LHCN-M2 (cell line): ENCODE data around the gene DPP8. TPM values are rescaled to one million over a fixed set of nuclear protein-coding genes. Genes with fewer than 3 reads are reported as not detected.
"Not testable (repeated sequence)": the region's sequence is repeated elsewhere in the genome, so short reads cannot be mapped to it uniquely, and the experiment has no call there.

Experiments
- DNase-seq: peaks from one replicate; pipeline ENCODE4 v3.0.0-alpha.2; 2012; ENCODE audit warnings: low read depth
- total RNA-seq: library from RNA; depleted of rRNA; stranded (reverse); fragments of >200 nt; gene quantifications from 2 replicates; pipeline ENCODE4 v1.2.3, GENCODE V29; 2014

DPP8 gene
- total RNA-seq, 1 experiment from 2014 or later: 27.7 TPM

DNA sequence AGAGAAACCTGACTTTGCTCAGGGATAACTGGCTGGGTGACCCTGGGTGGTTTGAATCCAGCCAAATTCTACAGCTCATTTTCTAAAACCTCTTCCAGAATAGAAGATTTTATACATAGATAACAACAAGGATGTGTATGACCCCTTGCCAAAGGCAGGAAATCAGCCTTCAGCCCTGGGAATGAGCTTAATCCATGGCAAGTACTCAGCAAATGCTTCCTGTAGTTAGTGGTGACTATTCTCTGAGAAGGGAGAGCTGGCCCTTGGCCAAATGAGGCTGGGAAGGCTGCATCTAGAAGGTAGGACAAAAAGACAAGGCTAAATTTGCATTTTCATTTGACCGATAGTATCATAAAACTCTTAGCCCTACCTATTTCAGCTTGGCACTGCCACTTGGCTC lies 8.1 kb upstream of the DPP8 start:
- DNase-seq: peak; percentile 48

DNA sequence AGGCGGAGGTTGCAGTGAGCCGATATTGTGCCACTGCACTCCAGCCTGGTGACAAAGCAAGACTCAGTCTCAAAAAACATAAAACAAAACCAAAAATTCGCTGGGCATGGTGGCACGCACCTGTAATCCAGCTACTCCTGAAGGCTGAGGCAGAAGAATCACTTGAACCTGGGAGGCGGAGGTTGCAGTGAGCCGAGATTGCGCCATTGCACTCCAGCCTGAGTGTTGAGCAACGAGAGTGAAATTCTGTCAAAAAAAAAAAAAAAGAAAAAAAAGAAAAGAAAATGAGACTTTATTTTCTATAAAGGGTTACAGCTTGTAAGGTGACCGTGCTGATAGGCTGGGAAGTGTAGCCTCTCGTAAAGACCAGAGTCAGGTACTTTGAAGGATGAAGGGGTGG lies 6.7 kb upstream of the DPP8 start:
- DNase-seq: no peak

DNA sequence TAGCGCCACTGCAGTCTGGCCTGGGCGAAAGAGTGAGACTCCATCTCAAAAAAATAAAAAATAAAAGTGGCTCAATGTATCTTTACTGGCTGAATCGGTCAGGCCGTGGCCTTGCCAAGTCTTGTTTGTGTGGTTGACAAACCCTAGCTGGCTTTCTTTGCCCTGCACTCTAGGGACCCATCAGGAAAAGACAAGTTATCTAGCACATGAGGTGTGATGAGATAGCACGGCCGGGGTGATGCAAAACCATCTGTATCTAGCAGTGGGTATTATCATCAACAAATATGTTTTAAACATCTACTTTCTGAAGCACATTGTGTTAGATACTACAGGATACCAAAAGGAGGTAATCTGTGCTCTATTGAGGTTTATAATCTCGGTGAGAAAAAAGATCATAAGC lies 3.9 kb upstream of the DPP8 start:
- no peak for DNase-seq

DNA sequence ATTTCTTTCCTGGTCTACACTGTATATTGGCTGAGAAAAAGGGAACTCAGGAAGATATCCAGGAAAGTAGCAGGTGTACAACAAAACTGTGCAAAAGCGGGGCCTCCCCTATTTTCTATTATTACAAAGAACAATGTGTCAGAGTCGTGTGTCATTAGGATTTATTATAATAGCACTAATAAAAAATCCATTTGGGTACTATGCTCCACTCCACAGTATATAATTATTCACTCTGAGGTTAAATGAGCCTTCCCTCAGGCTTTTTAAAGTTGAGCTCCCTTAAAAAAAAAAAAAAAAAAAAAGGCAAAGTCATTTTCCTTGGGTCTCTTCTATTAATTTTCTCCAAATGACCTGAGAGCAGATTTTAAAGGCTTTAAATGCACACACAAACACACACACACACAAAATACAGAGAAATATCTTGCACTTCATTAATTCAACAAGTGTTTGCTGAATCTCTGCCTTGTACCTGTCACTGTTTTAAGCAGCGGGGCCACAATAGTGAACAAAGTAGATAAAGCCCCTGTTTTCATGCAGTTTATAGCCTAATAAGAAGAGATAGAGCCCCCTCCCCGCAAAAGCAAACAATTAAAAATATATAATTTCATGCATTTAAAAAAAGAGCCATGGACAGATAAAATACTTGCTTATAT lies 1.3 kb upstream of the DPP8 start:
- DNase-seq: no peak

DNA sequence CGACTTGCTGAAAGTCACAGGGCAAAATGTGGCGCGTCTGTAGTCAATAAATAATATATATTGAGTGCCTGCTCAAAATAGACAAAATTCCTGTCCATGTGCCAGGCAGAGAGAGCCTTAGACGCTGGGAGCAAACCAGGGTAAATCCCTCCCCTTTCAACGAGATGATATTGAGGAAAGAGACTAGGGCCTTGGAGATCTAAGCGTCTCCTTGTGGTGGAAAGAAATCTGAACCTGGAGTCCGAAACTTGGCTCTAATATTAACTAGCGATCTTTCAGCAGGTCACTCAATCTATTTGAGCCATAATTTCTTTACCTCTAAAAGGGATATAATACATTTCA lies 348 bp upstream of the DPP8 start:
- DNase-seq: no peak

DNA sequence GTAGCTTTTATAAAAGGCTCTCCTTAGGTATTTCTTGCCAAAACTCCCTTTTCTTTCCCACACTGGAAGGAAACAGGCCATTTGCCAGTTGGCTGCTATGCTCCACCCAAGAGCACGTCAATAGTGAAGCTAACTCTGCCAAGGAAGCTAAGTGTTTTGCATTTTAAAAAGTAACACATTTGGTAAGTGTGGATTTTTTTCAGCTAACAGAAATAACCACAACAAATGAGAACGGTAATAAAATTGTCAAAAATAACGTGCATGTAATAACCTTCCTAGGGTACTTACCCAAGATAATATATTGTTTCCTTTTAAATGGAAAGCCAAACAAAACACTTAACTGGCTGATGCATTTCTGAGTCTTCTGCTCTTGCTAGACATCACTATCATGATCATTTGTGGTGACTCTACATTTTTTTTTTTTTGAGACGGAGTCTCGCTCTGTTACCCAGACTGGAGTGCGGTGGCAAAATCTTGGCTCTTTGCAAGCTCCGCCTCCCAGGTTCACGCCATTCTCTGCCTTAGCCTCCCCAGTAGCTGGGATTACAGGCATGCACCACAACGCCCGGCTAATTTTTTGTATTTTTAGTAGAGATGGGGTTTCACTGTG lies 4.6 kb downstream of the DPP8 start:
- DNase-seq: peak; percentile 34

DNA sequence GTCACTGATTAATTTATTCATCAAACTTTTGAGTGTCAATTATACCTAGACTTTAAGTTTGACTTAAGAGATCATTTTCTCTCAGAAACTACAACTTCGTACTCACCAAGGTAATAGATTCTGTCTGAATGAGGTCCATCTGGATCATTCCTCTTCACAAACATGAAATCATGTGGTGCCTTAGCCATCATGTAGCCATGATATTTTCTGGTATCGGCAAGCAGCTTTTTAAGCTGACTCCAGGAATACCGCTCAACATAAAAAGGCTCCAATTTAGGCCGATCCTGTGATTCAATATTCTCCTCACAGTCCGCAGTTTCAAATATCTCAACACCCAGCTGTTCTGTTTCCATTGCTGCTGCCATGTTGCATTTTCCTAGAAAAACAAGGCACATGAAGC lies 5.3 kb downstream of the DPP8 start:
- peak; percentile 14 for DNase-seq

DNA sequence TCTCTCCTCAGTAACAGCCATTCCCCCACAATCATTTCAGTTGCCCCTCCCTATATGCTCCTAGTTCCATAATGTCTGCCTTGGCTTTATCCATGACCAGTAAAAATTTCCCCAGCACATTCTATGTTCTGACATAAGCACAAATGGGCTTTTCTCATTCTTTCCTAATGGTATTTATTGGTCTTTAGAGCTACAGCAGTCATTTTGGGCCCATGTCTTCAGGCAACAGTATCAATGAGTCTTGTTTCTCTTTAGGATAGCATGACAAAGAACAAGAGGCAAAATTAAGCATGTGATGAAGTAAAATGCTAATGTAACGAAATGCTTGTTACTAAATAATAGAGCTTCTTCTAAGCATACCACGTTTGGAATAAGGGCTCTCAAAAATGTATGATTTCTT lies 8.2 kb downstream of the DPP8 start:
- DNase-seq: no peak

DNA sequence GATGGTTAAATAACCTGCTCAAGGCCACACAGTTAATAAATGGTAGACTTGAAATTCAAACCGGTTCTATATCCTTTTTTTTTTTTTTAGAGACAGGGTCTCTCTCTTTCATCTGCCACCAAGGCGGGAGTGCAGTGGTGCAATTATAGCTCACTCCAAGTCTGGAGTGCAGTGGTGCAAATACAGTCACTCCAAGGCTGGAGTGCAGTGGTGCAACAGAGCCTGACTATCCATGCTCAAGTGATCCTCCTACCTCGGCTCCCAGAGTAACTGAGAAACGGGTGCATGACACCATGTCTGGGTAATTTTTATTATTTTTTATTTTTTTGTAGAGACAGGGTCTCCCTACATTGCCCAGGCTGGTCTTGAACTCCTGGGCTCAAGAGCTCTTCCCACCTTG lies 23.4 kb downstream of the DPP8 start:
- DNase-seq: no peak

DNA sequence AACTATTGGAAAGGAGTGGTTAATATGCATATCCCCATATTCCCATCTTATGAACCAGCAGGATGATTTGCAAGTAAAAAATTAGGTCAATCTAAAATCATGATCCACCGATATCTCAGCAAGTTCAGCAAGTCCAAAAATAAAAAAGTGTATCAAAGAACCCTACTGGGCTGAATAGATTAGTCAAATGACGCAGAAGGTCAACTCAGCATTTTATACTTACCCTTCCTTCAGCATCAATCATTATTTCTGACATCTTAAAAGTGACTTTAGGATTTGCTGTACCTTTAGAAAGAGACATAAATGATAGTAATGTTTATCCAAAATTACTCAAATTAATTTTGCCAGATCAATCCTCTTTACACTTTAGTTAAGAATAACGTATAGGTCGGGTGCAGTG lies 32.6 kb downstream of the DPP8 start:
- DNase-seq: no peak

DNA sequence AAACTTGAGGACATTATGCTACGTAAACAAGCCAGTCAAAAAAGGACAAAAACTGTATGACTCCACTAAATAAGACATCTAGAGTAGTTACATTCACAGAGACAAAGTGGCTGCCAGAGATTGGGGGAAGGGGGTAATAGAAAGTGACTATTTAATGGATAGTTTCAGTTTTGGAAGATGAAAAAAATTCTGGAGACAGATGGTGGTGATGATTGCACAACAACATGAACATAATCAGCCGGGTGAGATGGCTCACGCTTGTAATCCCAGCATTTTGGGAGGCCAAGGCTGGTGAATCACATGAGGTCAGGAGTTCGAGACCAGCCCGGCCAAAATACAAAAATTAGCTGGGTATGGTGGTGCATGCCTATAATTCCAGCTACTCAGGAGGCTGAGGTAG lies 40.6 kb downstream of the DPP8 start:
- DNase-seq: peak; percentile 86

DNA sequence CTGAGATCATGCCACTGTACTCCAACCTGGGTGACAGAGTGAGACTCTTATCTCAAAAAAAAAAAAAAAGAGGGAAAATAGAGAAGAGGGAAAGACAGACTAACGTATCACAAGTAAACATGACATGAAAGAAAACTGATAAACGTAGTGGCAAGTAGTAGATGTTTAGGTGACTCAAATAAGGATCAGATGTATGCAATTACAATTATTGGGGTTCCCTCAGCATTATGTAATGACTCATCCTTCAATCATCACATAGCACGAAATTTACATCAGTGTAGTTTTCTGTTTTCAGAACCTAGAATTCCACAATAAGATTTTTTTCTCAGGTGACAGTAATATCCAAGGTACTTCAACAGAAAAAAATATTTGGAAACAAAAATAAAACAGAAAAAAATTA lies 46.6 kb downstream of the DPP8 start:
- no peak for DNase-seq

DNA sequence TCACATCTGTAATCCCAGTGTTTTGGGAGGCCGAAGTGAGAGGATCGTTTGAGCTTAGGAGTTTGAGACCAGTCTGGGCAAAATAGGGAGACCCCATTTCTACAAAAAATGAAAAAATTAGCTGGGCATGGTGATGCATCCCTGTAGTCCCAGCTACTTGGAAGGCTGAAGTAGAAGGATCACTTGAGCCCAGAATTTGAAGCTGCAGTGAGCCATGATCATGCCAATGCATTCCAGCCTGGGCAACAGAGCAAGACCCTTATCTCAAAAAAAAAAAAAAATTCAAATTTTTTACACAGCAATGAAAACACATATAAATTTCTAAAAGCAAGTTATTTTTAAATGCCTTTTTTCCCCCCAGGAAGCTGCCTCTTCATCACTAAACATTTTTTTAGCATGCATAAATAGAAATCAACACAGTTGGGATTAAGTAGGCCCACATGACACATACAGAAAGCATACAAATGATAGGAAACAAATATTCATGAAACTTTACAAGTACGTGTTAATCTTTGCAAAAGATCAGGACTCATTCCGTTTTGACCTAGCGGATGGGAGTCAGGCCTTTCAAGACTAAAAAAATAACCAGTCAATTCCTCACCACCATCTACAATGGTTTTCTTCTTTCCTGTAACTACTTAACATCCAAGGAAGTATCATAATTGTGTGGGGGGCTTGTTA lies 49.1 kb downstream of the DPP8 start:
- no peak for DNase-seq

DNA sequence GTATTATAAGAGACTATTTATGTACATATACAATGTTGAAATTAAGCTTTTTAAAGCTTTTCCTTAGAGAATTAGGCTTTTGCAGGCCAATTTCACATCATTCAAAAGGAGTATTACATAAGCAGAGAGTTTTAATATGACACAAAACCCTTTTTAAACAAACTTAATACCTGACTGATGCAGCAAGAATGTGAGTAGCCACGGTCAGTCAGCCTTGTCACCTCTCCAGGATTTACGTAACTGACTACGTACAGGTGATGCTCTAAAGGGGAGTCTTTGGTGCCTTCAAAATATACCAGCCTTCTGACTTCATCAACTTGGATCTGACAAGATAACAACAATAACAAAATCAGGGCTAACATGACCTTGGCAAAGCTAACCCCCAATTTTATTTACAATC lies 50.6 kb downstream of the DPP8 start:
- no peak for DNase-seq

DNA sequence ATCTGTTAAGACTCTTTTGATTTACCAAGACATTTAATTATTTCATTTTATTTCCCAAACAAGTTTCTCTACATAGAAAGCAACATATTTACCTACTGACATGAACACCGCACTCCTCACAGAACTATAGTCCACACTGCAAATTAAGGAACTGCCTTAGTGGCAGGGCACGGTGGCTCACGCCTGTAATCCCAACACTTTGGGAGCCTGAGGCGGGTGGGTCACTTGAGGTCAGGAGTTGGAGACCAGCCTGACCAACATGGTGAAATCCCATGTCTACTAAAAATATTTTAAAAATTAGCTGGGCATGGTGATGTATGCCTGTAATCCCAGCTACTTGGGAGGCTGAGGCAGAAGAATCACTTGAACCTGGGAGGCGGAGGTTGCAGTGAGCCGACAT lies 54.4 kb downstream of the DPP8 start:
- not testable (repeated sequence) for DNase-seq

DNA sequence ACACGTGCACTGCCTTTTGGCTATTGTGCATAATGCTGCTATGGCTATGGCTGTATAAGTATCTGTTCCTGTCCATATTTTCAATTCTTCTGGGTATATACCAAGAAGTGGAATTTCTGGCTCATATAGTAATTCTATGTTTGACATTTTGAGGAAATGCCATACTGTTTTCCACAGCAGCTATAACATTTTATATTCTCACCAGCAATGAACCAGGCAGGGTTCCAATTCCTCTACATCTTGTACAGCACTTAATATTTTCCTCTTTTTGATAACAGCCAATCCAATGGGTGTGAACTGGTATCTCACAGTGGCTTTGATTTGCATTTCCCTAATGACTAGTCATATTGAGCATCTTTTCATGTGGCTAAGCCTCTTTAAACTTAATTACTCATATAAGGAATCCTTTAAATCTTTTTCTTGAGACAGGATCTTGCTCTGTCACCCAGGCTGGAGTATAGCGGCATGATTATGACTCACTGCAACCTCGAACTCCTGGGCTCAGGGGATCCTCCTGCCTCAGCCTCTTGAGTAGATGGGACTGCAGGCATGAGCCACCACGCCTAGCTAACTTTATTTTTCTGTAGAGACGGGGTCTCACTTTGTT lies 56.6 kb downstream of the DPP8 start:
- peak; percentile 12 for DNase-seq

DNA sequence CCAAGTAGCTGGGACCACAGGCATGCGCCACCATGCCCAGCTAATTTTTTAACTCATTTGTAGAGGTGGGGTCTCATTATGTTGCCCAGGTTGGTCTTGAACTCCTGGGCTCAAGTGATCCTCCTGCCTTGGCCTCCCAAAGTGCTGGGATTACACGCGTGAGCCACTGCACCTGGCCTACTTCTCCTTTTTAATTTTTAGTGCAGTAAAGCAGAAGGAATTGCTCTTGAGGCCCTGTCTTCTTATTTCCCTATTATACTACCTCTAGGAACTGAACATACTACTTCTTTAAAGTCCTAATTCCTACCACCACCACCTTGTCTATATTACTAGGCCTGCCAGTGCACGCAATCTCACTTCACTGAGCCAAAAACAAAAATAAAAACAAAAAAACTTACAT lies 62.2 kb downstream of the DPP8 start:
- DNase-seq: not testable (repeated sequence)

DNA sequence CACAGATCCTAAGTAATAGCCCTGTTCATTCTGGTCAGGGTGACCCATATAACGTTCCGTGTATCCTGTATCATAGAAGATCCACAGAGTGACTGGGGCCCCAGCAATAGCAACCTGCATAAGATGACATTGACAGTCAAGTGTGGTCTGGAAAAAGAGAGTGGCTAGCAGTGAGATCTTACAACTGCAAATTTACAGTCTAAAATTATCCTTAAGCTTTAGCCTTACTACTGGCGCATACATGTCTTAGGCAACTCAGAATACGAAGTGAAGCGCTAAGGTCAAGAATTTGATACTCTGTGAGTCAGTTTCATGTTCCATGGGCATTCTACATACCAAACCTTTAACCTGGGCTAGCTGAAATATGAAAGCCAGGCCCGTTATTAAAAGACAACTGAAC lies 65.5 kb downstream of the DPP8 start:
- DNase-seq: no peak

DNA sequence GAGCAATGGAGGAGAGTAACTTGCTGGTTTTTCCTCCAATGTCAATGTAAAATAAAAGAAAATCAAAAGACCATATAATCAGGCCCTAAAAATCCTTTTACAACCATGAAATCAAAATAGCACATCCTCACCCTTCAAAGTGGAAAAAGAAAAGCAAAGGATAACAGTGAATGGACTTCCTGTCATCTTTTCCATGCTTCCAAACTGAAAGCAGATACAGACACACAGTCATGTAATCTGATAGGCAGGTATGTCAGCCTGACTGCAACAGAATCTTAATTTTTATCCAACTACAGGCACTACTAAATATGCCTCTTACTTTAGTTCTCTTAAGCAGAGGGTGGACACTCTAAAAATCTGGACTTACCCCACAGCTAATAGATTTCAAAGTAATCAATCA lies 66.9 kb downstream of the DPP8 start:
- no peak for DNase-seq

DNA sequence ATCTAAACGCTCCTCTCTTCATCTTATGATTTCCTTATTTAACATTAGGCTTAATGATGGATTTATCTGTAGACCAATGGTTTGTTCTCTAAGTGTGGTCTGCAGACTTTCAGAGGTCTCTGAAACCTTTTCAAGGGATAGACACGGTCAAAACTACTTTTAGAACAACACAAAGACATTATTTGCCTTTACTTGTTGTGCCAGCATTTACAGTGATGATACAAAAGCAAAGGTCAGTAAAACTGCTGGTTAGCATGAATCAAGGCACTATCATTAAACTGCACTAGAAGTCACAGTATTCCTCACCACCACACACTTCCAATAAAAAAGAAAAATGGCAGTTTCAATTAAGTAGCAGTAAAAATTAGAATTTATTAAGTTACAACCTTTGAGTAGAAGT lies 70.3 kb downstream of the DPP8 start:
- DNase-seq: no peak

DNA sequence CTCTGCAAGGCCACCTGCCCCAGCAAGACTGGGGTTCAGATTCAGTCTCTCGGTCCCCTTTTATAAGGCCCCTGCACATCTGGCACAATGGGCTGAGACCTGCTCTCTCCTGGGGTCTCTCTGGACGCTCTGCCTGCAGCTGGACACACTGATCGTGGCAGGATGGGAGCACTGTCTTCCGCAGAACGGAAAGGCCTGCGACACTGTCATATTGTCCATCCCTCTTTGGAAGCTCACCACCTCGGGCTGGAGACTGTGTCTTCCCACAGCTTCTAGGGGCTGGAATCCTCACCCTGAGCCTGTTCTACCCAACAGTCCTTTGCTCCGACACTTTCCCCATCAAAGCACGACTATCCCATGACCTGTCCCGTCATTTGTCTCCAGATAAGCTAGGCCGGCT lies 83.3 kb downstream of the DPP8 start:
- DNase-seq: no peak

DNA sequence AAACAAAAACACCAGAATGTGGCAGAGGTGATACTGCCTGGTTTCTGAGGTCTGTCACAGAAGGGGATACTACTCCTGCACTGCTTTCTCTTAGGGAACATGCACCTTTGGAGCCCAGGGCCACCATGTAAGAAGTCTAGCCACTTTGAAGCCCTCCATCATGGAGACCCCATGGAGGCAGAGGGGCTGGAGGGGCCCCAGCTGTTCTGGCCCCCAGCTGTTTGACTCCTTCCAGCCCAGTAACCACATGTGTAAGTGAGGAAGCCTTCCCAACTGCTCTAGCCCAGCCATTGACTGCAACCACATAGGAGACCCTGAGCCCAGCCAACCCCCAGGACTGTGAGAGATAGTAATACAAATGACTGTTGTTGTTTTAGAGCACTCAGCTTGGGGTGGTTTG lies 85.8 kb downstream of the DPP8 start:
- DNase-seq: no peak
